ENCODE measurements around the gene RAB43. TPM values are rescaled to one million over a fixed set of nuclear protein-coding genes. Genes with fewer than 3 reads are reported as not detected.
A peak's percentile ranks its signal among the peaks of the same experiment; 100 is the strongest.
"Not testable (repeated sequence)": the region's sequence is repeated elsewhere in the genome, so short reads cannot be mapped to it uniquely, and the experiment has no call there.

Gene RAB43
- total RNA-seq (2014; rRNA removed; shearing (Covaris generic)), result 7.7 and 8.2 TPM in 2 replicates
- 4.7 and 7.6 TPM in 2 replicates for polyA plus RNA-seq (2014; cell fraction: nucleus; rRNA removed)

DNA sequence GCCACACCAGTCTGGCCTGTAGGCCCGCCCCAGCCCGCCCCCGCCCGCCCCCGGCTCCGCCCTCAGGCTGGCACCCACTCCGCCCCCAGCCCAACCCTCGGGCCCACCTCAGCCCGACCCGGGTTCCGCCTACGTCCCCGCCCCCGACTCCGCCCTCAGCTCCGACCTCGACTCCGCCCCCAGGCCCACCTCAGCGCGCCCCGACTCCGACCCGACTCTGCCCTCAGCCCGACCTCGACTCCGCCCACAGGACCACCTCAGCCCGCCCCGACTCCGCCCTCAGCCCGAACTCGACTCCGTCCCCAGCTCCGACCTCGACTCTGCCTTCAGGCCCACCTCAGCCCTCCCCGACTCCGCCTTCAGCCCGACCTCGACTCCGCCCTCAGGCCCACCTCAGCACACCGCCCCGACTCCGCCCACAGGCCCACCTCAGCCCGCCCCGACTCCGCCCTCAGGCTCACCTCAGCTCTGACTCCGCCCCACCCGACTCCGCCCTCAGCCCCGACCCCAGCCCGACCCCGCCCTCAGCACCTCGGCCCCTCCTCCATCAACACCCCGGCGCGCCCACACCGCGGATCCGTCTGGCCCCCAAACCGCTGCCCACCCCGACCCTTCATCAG is at the start of gene RAB43:
TSS of gene RAB43 (minus strand) at position 13 of the 620 bp plus-strand sequence. CDS start 315 bp downstream, outside the sequence.
- DNase-seq (ENCODE audit: extremely low read depth, low read depth), result peak; percentile 49

DNA sequence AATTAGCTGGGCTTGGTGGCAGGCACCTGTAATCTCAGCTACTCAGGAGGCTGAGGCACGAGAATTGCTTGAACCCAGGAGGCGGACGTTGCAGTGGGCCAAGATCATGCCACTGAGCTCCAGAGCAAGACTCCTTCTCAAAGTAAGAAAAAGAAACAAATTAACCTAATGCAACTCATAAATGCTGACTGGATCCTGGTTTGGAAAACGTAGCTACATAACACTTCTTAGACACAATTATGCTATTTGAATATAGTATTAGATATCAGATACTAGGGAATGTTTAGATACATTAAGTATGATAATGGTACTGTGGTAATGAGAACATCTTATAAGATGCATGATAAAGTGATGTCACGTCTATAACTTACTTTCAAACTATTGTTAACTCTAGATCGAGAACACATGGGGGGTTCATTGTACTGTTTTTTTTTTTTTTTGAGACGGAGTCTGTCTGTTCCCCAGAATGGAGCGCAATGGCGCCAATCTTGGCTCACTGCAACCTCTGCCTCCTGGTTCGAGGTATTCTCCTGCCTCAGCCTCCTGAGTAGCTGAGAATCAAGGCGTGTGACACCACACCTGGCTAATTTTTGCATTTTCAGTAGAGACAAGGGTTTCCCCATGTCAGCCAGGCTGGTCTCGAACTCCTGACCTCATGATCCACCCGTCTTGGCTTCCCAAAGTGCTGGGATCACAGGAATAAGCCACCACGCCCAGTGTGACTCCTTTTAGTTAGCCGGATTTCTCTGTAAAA is 45.2 kb upstream of the RAB43 start:
- DNase-seq (ENCODE audit: extremely low read depth, low read depth), result no peak

DNA sequence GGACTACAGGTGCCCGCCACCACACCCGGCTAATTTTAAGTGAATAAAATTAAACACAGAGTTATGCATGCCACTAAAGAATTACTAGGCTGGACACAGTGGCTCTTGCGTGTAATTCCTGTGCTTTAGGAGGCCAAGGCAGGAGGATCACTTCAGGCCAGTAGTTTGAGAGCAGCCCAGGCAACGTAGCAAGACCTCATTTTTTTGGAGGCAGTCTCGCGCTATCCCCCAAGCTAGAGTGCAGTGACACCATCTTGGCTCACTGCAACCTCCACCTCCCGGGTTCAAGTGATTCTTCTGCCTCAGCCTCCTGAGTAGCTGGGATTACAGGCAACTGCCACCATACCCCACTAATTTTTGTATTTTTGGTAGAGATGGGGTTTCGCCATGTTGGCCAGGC is 44.0 kb upstream of the RAB43 start:
- DNase-seq (ENCODE audit: extremely low read depth, low read depth), result not testable (repeated sequence)

DNA sequence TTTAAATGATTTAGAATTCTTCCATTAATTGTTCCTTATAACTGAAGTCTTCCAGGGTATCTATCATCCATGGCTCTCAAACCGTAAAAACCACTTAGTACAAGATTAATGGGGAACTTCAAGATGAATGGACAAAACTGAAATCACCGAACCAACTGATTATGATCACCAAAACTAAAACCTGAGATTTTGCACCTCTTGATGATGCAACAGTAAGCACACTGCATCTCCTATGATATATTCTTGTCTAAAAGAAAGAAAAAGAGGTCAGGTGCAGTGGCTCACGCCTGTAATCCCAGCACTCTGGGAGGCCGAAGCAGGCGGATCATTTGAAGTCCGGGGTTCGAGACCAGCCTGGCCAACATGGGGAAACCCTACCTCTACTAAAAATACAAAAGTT is 42.9 kb upstream of the RAB43 start:
- DNase-seq (ENCODE audit: extremely low read depth, low read depth), result no peak

DNA sequence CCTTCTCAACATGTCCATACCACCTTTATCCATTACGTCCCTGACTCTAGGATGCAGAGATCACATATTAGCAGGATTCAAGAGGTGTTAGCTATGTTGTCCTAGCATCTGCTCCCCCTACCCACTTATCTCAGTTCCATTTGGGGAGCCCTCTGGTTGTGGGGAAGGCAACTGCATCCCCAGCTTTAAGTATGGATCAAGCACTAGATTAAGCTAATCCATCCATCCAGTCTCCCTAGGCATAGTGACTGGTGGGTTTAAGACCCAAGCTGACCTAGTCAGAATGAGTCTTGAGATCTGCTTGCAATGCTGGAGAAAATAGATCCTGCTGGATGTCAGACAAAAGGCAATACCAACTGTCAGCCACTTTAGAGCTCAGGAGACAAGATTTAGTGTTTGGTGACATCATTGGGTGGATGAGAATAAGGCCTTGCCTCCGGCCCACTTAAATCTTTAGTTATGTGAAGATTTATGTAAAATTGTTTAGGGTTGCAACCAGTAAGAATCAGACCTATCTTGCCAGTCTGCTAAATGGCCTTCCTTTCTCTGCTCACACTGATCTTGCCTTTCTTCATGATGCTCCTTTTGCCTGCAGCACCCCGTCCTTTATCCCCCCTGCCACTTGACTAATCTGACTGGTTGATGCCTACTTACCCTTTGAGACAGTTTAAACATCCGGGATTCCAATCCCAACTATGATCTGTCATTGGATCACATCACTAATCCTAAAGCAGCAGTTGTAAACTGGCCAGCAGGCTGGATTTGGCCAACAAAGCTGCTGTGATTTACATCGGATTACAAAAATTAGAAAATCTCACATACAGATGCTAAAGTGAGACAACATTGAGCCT is 41.4 kb upstream of the RAB43 start:
- DNase-seq (ENCODE audit: extremely low read depth, low read depth), result no peak

GRCh38 chr3:129161860-129162271 is 40.3 kb upstream of the RAB43 start:
- DNase-seq (ENCODE audit: extremely low read depth, low read depth), result no peak

DNA sequence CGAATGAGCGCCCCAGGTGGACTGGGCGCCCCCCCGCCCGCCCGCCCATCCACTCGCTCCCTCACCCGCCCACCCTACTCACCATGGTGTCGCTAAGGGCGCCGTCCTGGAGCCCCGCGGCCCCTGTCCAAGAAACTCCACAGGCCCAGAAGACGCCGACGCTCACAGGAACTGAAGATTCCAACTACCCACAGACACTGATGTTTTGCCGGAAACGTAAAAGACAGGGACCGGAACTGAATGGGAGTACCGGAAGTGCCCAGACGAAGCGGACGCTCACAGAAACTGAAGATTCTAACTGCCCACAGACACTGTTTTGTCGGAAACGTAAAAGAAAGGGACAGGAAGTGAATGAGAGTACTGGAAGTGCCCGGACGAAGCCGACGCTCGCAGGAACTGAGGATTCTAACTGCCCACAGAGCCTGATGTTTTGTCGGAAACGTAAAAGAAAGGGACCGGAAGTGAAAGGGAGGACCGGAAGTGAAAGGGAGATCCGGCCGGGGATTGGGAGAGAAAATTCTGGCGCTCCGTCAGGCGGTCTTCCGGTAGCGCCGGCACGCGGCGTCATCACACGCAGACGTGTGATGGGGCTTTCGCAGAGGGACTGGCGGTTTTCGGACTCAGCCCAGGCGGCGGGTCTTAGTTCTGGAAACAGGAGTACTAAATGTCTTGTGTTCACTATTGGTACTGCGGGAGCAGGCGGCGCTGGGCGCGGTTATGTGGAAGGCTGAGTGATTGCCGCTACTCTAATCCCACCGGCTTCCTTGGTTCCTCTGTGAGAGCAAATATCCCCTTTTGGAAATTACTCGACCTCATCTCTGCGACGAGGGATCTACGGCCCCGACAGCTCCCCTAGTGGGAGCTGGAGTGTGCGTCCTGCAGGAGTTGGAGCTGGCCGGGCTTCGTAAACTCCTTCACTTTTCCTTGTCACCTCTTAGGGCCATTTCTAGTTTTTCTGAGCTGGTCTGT is 39.6 kb upstream of the RAB43 start, which contains the start of gene ISY1:
TSS of gene ISY1 (minus strand) at position 173 of the 969 bp plus-strand sequence. CDS start at position 85, 88 bp downstream.
- peak; percentile 91 for DNase-seq (ENCODE audit: extremely low read depth, low read depth)

- DNase-seq (ENCODE audit: extremely low read depth, low read depth), result no peak
Measured at GRCh38 chr3:129144786-129145185, 23.2 kb upstream of the RAB43 start.

DNA sequence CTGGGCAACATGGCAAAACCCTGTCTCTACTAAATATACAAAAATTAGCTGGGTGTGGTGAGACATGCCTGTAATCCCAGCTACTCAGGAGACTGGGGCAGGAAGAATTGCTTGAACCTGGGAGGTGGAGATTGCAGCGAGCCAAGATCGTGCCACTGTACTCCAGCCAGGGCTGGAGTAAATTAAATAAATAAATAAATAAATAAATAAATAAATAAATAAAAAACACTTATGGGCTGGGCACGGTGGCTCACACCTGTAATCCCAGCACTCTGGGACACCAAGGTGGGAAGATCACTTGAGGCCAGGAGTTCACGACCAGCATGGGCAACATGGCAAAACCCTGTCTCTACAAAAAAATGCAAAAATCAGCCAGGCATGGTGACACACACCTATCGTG is 19.4 kb upstream of the RAB43 start:
- not testable (repeated sequence) for DNase-seq (ENCODE audit: extremely low read depth, low read depth)

- no peak for DNase-seq (ENCODE audit: extremely low read depth, low read depth)
Measured at GRCh38 chr3:129139911-129140310, 18.3 kb upstream of the RAB43 start.

- DNase-seq (ENCODE audit: extremely low read depth, low read depth), result not testable (repeated sequence)
Measured at GRCh38 chr3:129136275-129136674, 14.7 kb upstream of the RAB43 start.

GRCh38 chr3:129132097-129132866 is 10.7 kb upstream of the RAB43 start:
- DNase-seq (ENCODE audit: extremely low read depth, low read depth), result no peak

- DNase-seq (ENCODE audit: extremely low read depth, low read depth), result no peak
Measured at GRCh38 chr3:129131465-129132088, 10.0 kb upstream of the RAB43 start.

DNA sequence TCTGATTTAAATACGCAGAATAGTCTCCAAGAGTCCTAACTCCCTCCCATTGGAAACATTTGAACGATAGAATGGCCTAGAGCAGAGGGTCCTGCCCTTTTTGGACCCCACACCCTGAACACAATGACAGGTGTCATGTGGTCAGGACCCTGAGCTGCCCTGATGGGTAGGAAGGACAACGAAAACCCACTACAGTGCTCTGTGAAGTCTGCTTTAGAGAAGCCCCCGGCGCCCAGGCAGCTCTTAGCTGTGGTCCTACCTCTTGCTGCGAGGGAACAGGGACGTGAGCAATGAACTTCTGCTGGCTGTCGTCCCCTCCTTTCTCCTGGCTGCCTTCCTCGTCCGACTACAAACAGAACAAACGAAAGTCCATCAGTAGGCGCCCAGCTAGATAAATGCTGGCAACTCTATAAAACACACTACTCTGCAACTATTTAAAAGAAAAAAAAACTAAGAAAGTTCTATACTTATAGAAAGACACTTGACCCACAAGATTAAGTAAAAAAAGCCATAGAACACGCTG is 8.7 kb upstream of the RAB43 start:
- DNase-seq (ENCODE audit: extremely low read depth, low read depth), result no peak

DNA sequence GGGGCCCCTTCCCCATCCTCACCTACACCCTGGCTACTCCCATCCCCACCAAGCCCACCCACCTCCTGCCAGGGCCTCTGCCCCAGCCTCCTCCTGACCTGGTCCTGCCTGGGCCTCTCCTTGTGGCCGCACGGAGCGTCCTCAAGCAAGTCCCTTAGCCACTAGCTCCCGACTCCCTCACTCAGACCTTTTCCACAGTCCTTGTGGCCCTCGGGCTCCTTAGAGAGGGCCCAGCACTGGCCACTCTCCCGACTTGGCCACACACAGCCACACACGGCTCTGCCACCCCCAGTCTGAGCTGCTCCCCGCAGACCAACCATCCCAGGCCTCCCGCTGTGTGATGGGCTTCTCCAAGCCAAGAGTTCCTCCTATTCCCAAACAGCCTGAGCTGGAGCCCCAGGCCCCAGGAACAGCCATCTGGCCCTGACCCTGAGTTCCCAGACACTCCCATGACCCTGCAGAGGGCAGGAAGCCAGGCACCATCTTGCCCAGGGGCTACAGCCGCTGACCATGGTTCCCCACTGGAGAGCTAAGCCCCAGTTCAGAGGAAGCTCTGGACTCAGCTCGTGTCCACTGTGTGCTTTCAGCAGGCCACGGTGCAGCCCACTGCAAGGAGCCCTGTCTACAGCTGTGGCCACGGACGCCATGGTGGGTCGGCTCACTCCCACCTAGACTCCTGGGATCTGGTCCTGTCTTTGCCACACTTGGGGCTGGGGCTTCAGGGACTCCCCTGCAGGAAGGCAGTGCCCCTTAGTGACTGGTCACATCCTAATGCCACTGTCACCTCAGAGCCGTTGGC is 7.0 kb upstream of the RAB43 start:
- DNase-seq (ENCODE audit: extremely low read depth, low read depth), result no peak

- DNase-seq (ENCODE audit: extremely low read depth, low read depth), result no peak
Measured at GRCh38 chr3:129126726-129127280, 5.2 kb upstream of the RAB43 start.

Data from NCI-H460 (cell line).